Measurements from ENCODE around the gene GFI1B.

- TF ChIP-seq CTCF (IDR thresholded peaks at IDR 0.05), result no peak
- TF ChIP-seq POLR2A (IDR thresholded peaks at IDR 0.05), result no peak
Observed at GRCh38 chr9:132943651-132944293, 34.7 kb upstream of the GFI1B start.
